Esophagus muscularis mucosa (tissue), 4 donors: ENCODE measurements around the gene AUTS2. TPM values are rescaled to one million over a fixed set of nuclear protein-coding genes. Genes with fewer than 3 reads are reported as not detected.

Experiments used
- DNase-seq: peaks from one replicate; pipeline ENCODE4 v3.0.0-alpha.2; 2017; ENCODE audit errors: extremely low spot score
- H3K27ac ChIP-seq, 4 donors: fragments of 200-600 bp; sonication (generic); replicated peaks in 1 of 4; 1 replicate in 3 of 4; 2 replicates in 1 of 4; pipeline ENCODE4 v1.5.1; 2016 to 2019; ENCODE audit warnings: mild to moderate bottlenecking in 1 of 4
- H3K27me3 ChIP-seq, 4 donors: fragments of 200-600 bp; sonication (generic); one replicate each; pipeline versions ENCODE4 v1.5.1 to v1.6.0; 2016 to 2019
- H3K36me3 ChIP-seq, 4 donors: fragments of 200-600 bp; sonication (generic); one replicate each; pipeline ENCODE4 v1.5.1; 2016 to 2019
- H3K4me1 ChIP-seq, 4 donors: fragments of 200-600 bp; sonication (generic); one replicate each; pipeline ENCODE4 v1.5.1; 2016 to 2019
- H3K4me3 ChIP-seq, 4 donors: fragments of 200-600 bp; sonication (generic); 1 replicate in 2 of 4; 2 replicates in 2 of 4; pipeline ENCODE4 v1.5.1; 2016 to 2019; ENCODE audit warnings: mild to moderate bottlenecking in 4 of 4, moderate library complexity in 1 of 4
- H3K9me3 ChIP-seq, 4 donors: fragments of 200-600 bp; sonication (generic); 1 replicate in 3 of 4; 2 replicates in 1 of 4; pipeline ENCODE4 v1.5.1; 2016 to 2019
- EP300 ChIP-seq: sonication (generic); formaldehyde crosslinking; IDR thresholded peaks from one replicate; pipeline ENCODE4 v1.6.1; 2017; ENCODE audit warnings: antibody characterized with exemption
- POLR2A ChIP-seq: fragments of 450-650 bp; IDR thresholded peaks from one replicate; pipeline ENCODE4 v1.6.1; 2017; ENCODE audit warnings: antibody characterized with exemption, moderate library complexity, mild to moderate bottlenecking, low read depth
- POLR2AphosphoS5 ChIP-seq, 2 donors: sonication (generic); formaldehyde crosslinking; IDR thresholded peaks; one replicate each; pipeline ENCODE4 v1.6.1; 2017; ENCODE audit warnings: antibody characterized with exemption in 2 of 2
- WGBS: methylation state at CpG from one replicate; pipeline ENCODE4 v1.1.5; 2018; 5-methylcytosine and 5-hydroxymethylcytosine counted together
- intact Hi-C: fragments of 100-400 bp; cut with DNase I; formaldehyde crosslinking; loops from one replicate; pipeline ENCODE4 v1.15.1; 2023
- total RNA-seq, 4 donors: library from RNA; depleted of rRNA; stranded (reverse); fragments of >200 nt; gene quantifications; one replicate each; pipeline versions ENCODE4 v1.1.0 to v1.2.1, GENCODE V29; 2016
- TF ChIP-seq, protein P1 (sequence below), 3 experiments: fragments of 200-600 bp in 2 of 3; fragments of 450-650 bp in 1 of 3; sonication (generic) in 2 of 3; IDR thresholded peaks; one replicate each; pipeline ENCODE4 v1.5.1; 2017 to 2019; ENCODE audit warnings: antibody characterized with exemption in 3 of 3, mild to moderate bottlenecking in 2 of 3, moderate library complexity in 1 of 3

The AUTS2 gene
- total RNA-seq, 4 donors from 2014 or later: 18.5 to 44.9 (median 34.2) TPM

DNA sequence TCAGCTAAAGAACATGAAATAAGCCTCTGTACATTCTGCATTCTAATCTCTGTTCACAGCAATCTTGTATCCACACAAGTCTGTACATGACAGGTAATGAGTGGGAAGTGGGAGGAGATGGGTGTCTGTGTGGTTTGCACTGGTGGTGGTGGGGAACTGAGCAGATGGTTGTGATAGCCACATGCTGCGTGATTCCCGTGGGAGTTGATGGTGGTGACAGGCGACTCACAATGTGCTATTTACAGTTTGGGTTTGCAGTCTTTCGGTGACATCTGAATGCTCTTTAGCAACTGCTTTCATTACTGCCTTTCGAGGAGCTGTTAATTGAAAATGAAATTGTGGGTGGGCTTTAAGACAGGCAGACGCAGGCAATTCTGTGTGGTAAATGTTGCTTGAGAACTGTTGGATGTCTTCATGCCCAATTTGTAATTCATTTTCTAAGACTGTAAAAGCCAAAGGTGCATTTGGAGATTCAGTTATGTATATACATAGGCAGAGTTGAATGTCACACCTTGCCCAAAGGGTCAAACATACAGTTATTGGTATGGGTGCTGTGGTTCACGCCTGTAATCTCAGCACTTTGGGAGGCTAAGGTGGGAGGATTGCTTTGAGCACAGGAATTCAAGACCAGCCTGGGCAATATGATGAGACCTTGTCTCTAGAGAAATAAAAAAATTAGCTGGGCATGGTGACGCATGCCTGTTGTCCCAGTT is 308.2 kb downstream of the AUTS2 start:
- H3K27me3 ChIP-seq: no peaks in the 10 kb centered on the region
- WGBS: 77% methylated on average over 8 of the region's 8 CpGs
- H3K9me3 ChIP-seq: no peaks in the 10 kb centered on the region
- no peaks in the 10 kb centered on the region for H3K36me3 ChIP-seq
- DNase-seq: no peak
- no peak overlapping the region for H3K27ac ChIP-seq
- H3K4me3 ChIP-seq: no peak overlapping the region
- TF ChIP-seq, protein P1, sequence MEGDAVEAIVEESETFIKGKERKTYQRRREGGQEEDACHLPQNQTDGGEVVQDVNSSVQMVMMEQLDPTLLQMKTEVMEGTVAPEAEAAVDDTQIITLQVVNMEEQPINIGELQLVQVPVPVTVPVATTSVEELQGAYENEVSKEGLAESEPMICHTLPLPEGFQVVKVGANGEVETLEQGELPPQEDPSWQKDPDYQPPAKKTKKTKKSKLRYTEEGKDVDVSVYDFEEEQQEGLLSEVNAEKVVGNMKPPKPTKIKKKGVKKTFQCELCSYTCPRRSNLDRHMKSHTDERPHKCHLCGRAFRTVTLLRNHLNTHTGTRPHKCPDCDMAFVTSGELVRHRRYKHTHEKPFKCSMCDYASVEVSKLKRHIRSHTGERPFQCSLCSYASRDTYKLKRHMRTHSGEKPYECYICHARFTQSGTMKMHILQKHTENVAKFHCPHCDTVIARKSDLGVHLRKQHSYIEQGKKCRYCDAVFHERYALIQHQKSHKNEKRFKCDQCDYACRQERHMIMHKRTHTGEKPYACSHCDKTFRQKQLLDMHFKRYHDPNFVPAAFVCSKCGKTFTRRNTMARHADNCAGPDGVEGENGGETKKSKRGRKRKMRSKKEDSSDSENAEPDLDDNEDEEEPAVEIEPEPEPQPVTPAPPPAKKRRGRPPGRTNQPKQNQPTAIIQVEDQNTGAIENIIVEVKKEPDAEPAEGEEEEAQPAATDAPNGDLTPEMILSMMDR (IDR thresholded peaks at IDR 0.05): no peak
- TF ChIP-seq EP300 (no peak), POLR2AphosphoS5 (IDR thresholded peaks at IDR 0.05) (no peak), POLR2A (no peak)
- peaks cover 0 to 18% (median 6%) of the 10 kb centered on the region in 4 donors for H3K4me1 ChIP-seq
- intact Hi-C loops: no loop called here

DNA sequence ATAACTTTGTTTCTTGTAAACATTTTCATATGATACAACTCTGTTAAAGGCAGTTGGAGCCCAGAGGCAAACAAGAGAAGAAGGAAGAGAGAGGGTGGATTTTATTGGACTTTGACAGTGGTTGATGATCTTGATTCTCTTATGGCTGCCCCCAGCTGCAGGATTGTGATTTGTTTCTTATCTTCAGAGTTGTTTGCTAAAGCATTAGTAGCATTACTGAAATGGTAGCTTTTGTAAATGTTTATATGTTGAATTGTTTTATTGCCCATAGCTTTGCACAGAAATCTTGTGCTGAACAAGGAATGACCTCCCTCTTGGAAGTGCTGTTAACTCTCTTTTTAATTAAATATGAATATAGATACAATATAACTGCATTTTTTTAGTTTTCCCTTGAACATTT is 309.4 kb downstream of the AUTS2 start:
- no peaks in the 10 kb centered on the region for H3K36me3 ChIP-seq
- DNase-seq: no peak
- H3K27me3 ChIP-seq: no peaks in the 10 kb centered on the region
- TF ChIP-seq, protein P1 (IDR thresholded peaks at IDR 0.05): no peak
- no peak for TF ChIP-seq EP300
- TF ChIP-seq POLR2AphosphoS5 (IDR thresholded peaks at IDR 0.05): no peak
- TF ChIP-seq POLR2A: no peak
- H3K9me3 ChIP-seq: no peaks in the 10 kb centered on the region
- peaks cover 0 to 28% (median 15%) of the 10 kb centered on the region in 4 donors for H3K4me1 ChIP-seq
- no peak overlapping the region for H3K27ac ChIP-seq
- intact Hi-C loops: no loop called here
- no peak overlapping the region for H3K4me3 ChIP-seq

DNA sequence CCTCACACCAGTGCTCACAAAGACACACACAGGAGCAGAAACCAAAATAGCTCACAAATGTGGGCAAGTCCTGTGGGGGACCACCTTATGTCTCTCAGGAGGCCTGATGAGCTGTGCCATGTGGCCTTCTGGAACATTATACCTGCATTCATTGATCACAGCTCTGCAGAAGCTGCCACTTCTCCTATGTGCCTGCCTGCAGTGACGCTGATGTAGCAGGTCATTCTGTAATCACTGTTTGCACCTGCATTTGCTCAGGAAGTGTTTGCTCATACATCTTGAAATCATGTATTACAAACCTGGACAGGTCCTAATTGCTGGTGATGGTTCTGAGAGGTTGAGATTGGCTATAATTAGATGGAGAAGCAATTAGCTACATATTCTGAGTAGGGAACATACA is 310.2 kb downstream of the AUTS2 start:
- Histone ChIP-seq H3K4me1 (peaks cover 0 to 29% (median 17%) of the 10 kb centered on the region in 4 donors), H3K4me3 (no peak overlapping the region), H3K36me3 (no peaks in the 10 kb centered on the region), H3K27ac (no peak overlapping the region), H3K9me3 (no peaks in the 10 kb centered on the region), H3K27me3 (no peaks in the 10 kb centered on the region)
- intact Hi-C loops: no loop called here
- DNase-seq: no peak
- TF ChIP-seq, protein P1 (IDR thresholded peaks at IDR 0.05): no peak
- TF ChIP-seq POLR2A (no peak), POLR2AphosphoS5 (IDR thresholded peaks at IDR 0.05) (no peak), EP300 (no peak)
- WGBS: 100% methylated on average over 1 of the region's 1 CpG

DNA sequence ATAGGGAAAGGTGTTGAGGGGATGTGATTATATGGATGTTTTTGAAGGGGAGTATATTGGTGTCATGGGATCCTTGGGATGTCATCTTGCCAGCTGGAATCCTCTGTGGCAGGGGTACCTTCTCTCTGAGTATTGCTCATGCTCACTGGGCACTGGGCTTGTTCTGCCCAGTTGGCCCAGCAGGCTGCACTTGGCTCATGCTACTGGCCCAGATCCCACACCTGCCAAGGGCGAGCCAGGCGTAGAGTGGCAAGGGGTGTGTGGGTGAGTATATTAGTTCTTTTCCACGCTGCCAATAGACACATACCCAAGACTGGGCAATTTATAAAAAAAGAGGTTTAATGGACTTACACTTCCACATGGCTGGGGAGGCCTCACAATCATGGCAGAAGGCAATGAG is 311.9 kb downstream of the AUTS2 start:
- H3K27ac ChIP-seq: no peak overlapping the region
- no peaks in the 10 kb centered on the region for H3K36me3 ChIP-seq
- no peak for DNase-seq
- intact Hi-C loops: no loop called here
- TF ChIP-seq POLR2A (no peak), POLR2AphosphoS5 (IDR thresholded peaks at IDR 0.05) (no peak), EP300 (no peak)
- TF ChIP-seq, protein P1 (IDR thresholded peaks at IDR 0.05): no peak
- H3K4me3 ChIP-seq: no peak overlapping the region
- H3K9me3 ChIP-seq: no peaks in the 10 kb centered on the region
- no peaks in the 10 kb centered on the region for H3K27me3 ChIP-seq
- WGBS: 84% methylated on average over 3 of the region's 3 CpGs
- H3K4me1 ChIP-seq: peaks cover 0 to 24% (median 15%) of the 10 kb centered on the region in 4 donors

DNA sequence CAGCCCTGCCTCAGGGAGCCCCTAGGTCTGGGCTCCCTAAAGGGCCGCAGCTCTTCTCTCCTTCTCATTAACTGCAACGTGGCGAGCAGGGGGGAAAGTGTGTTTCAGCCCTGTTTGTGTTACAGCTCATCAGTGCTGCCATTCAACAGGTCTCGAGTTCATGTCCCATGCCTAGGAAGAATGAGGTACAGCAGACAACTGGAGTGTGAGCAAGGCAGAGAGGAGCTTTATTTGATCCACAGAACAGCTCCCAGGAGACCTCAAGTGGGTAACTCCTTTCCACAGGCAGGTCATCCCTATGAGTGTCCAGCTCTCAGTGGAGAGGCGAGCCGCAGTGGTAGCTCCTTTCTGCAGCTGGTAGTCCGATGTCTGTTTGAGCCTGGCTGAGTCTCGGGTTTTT is 313.1 kb downstream of the AUTS2 start:
- H3K4me3 ChIP-seq: no peak overlapping the region
- 95% methylated on average over 7 of the region's 8 CpGs for WGBS
- intact Hi-C loops: no loop called here
- H3K27ac ChIP-seq: no peak overlapping the region
- no peak for TF ChIP-seq POLR2AphosphoS5 (IDR thresholded peaks at IDR 0.05)
- no peak for TF ChIP-seq POLR2A
- no peaks in the 10 kb centered on the region for H3K9me3 ChIP-seq
- no peaks in the 10 kb centered on the region for H3K27me3 ChIP-seq
- peaks cover 0 to 24% (median 15%) of the 10 kb centered on the region in 4 donors for H3K4me1 ChIP-seq
- DNase-seq: no peak
- no peaks in the 10 kb centered on the region for H3K36me3 ChIP-seq
